ENCODE measurements around the gene PIK3CB.

- no peak for TF ChIP-seq CTCF (IDR thresholded peaks at IDR 0.05; ENCODE audit: poor library complexity)
- no peak for TF ChIP-seq EZH2 (IDR thresholded peaks at IDR 0.05; ENCODE audit: borderline replicate concordance)
- no peak for TF ChIP-seq EZH2phosphoT487 (IDR thresholded peaks at IDR 0.05; ENCODE audit: low read depth, severe bottlenecking, unreplicated experiment)
Measured at GRCh38 chr3:138657508-138657907, 177.2 kb downstream of the PIK3CB start.

Data from hepatocyte (in vitro differentiated cells).